Mucosa of gallbladder (tissue), 1 donor: Measurements from ENCODE around the gene LILRA2. TPM values are rescaled to one million over a fixed set of nuclear protein-coding genes. Genes with fewer than 3 reads are reported as not detected.
"Not testable (repeated sequence)": the region's sequence is repeated elsewhere in the genome, so short reads cannot be mapped to it uniquely, and the experiment has no call there.

ENCODE experiments used
- DNase-seq: peaks from one replicate; pipeline ENCODE4 v3.0.0-alpha.2; 2020; ENCODE audit warnings: low spot score
- total RNA-seq: library from RNA; stranded (reverse); gene quantifications from one replicate; pipeline ENCODE4 v1.2.1, GENCODE V29; 2021
- donor health status: DM: no; HTN: no; CAD: no.

Gene LILRA2
- total RNA-seq, 1 donor from 2014 or later = 5.8 TPM

DNA sequence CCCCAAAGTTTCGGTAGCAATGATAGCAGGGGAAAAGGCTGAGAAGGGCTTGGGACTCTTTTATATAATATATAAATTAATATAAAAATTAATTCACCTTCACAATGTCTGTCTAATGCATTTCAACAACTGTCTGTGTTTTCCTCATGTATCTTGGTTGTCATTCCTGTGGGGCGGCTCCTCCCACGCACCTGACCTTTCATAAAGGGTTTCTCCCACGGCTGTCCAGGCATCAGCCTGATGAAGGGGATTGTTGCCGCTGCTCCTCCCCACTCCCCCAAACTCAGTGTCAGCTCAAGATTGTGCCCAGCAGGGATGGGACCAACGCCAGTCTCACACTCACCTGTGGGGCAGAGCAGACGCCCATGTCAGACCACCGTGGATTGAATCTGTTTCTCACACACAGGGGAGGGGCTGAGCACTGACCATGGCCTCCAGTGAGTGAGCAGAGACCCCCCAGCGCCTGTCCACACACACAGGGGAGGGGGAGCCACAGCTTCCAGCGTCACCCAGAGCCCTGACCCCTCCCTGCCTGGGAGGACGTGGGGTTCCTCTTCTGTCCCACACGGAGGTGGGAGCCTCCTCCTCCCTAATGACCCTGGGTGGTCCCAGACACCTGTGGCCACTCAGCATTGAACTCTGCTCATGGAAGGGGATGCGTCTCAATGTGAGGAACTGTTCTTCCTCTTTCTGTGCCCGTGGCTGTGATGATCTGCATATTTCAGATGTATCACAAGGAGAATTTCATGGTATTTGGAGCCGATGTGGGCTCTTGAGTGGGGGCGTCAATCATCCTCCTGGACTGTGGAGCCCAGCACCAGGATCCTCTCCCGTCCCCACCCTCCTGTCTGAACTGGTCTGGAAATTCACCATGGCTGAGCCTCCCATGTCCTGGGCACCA, 1.6 kb upstream of the LILRA2 start:
- not testable (repeated sequence) for DNase-seq

GRCh38 chr19:54572696-54573311, 786 bp upstream of the LILRA2 start:
- DNase-seq = no peak

DNA sequence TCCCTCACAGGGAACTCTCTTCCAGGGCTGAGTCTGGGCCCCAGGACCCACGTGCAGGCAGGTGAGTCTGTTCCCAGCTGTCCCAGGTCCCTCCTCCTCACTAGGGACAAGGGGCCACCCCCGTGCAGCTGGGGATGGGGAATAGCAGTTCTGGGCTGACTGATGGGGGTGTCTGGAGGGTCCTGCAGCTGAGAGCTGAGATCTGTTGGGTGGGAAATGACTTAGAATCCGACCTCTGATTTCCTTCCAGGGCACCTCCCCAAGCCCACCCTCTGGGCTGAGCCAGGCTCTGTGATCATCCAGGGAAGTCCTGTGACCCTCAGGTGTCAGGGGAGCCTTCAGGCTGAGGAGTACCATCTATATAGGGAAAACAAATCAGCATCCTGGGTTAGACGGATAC, 461 bp downstream of the LILRA2 start:
- no peak for DNase-seq

- no peak for DNase-seq
Measured at GRCh38 chr19:54574527-54575056, 1.0 kb downstream of the LILRA2 start.

DNA sequence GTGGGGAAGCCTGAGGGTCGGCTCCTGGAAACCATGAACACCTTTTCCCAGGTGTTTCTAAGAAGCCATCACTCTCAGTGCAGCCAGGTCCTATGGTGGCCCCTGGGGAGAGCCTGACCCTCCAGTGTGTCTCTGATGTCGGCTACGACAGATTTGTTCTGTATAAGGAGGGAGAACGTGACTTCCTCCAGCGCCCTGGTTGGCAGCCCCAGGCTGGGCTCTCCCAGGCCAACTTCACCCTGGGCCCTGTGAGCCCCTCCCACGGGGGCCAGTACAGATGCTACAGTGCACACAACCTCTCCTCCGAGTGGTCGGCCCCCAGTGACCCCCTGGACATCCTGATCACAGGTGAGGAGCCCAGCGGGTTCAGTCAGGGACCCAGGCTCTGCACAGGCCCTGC, 1.6 kb downstream of the LILRA2 start:
- not testable (repeated sequence) for DNase-seq

GRCh38 chr19:54576411-54576976, 2.9 kb downstream of the LILRA2 start:
- DNase-seq = no peak

DNA sequence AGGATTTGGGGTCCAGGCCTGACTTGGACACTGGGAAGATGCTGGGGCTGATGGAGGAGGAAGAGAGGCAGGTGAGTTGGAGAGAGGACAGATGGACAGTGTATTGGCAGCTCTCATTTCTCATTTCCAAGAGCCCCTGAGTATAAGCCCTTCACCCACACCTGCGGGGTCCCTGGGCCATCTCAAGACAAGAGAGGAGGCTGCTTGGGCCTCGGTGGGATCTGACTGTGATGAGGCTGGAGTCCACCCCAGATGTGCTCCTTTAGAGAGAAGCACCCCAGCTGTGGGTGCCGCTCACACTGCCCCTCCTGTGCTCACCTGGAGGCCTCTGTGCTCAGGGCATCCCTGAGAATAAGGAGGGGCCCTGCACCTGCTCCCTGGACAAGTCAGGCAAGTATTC, 3.7 kb downstream of the LILRA2 start:
- no peak for DNase-seq

DNA sequence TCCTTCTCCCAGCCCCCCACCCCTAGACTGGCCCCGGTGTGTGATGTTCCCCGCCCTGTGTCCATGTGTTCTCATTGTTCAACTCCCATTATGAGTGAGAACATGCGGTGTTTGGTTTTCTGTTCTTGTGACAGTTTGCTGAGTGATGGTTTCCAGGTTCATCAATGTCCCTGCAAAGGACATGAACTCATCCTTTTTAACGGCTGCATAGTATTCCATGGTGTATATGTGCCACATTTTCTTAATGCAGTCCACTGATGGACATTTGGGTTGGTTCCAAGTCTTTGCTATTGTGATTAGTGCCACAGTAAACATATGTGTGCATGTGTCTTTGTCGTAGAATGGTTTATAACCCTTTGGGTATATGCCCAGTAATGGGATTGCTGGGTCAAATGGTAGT, 4.7 kb downstream of the LILRA2 start:
- not testable (repeated sequence) for DNase-seq

DNA sequence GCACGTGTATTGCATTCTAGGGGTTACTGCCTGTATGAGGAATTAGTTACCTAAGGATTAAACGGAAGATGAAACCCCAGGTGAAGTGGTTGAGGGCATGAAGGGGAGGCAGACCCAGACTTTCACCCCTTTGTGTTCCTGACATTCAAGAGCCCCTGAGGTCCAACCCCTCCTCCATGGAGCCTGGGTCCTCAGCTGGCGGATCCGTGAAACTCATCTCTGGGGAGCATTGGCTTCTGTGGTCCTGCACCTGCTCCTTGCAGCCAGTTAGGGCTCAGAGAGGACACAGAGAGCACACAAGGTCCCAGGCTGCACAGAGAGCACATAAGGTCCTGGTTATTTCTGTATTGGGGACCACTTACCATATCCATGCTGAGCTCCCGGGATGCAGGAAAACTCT, 12.8 kb downstream of the LILRA2 start:
- no peak for DNase-seq

GRCh38 chr19:54587026-54587425, 13.4 kb downstream of the LILRA2 start:
- no peak for DNase-seq

DNA sequence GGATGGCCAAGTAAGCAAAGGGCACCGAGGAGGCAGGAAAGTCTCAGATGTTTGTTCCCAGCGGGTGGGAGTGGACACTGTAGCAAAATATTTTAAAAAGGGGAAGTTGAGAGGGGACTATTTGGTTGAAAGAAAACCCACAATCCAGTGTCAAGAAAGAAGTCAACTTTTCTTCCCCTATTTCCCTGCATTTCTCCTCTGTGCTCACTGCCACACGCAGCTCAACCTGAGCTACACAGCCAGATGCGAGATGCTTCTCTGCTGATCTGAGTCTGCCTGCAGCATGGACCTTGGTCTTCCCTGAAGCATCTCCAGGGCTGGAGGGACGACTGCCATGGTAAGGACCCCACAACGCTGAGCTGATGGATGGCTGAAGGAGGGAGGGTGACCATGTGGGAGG, 19.9 kb downstream of the LILRA2 start, which contains the start of gene LILRA1:
Gene LILRA1 (plus strand): TSS at position 188 of the 400 bp plus-strand sequence. CDS start 613 bp downstream, outside the sequence.
- not testable (repeated sequence) for DNase-seq

DNA sequence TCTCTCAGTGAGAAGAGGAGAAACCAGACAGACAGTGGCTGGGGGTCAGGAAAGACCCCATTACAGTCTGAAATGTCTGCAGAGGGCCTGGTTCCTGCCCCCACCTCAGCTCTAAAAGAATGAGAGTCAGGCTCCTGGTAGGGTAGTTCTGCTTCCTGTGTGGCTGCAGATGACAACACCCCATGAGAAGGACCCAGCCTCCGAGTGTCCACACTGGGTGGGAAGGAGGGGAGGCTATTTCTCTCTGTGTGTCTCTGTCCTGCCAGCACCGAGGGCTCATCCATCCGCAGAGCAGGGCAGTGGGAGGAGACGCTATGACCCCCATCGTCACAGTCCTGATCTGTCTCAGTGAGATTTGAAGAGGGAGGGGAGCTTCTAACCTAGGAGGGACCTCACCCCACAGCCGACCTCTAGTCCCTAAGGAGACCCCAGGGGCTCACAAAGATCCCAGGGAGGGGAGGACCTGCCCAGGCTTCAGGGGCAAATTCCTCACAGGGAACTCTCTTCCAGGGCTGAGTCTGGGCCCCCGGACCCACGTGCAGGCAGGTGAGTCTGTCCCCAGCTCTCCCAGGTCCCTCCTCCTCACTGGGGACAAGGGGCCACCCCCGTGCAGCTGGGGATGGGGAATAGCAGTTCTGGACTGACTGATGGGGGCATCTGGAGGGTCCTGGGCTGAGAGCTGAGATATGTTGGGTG, 20.5 kb downstream of the LILRA2 start:
- peak; percentile 9 for DNase-seq

GRCh38 chr19:54594737-54595136, 21.1 kb downstream of the LILRA2 start:
- DNase-seq = no peak

- peak; percentile 7 for DNase-seq
Measured at GRCh38 chr19:54595680-54596436, 22.3 kb downstream of the LILRA2 start.

DNA sequence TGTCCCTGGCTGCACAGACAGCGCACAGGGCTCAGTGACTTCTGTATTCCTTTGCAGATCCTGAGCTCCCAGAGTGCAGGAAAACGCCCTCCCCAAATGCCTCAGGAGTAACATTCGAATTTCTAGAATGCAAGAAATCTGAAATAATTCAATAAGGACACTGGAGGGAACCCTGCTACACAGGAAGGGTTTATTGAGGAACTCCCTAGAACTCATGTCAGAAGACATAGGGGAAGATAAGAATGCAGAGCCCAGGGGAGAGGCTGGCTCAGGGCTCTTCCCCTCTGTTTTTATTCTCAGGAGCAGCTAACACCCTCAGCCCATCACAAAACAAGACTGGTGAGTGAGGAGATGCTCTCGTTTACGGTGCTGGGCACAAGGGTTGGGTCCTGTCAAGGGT, 26.6 kb downstream of the LILRA2 start:
- DNase-seq = no peak

DNA sequence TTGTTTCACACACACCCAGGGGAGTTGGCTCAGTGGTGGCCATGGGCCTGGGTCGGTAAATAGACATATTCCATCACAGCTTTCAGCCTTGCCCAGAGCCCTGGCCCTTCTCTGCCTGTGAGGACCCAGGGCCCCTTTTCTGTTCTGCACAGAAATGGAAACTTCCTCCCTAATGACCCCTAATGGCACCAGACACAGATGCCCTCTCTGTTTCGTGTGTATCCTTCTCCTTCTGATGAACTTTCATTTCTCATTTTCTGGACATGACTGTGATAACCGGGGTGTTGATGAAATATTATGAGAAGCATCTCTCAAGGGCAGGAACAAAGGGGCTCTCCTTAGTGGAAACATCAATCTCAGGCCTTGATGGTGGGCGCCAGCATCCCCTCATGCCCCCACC, 32.6 kb downstream of the LILRA2 start:
- no peak for DNase-seq

GRCh38 chr19:54606891-54607784, 33.5 kb downstream of the LILRA2 start:
- no peak for DNase-seq

DNA sequence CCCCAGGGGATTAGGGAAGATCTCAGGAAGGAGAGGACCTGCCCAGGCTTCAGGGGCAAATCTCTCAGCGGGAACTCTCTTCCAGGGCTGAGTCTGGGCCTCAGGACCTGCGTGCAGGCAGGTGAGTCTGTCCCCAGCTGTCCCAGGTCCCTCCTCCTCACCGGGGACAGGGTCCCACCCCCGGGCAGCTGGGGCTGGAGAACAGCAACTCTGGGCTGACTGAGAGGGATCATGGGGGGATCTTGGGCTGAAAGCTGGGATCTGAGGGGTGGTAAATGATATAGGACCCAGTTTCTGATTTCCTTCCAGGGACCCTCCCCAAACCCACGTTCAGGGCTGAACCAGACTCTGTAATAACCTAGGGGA, 34.2 kb downstream of the LILRA2 start:
- no peak for DNase-seq

GRCh38 chr19:54608205-54608604, 34.6 kb downstream of the LILRA2 start:
- DNase-seq = no peak

GRCh38 chr19:54608792-54609191, 35.2 kb downstream of the LILRA2 start:
- DNase-seq = no peak
